B cell (primary cell): ENCODE results near the gene GRPEL1. TPM values are rescaled to one million over a fixed set of nuclear protein-coding genes. Genes with fewer than 3 reads are reported as not detected.

ENCODE experiments used
- ATAC-seq: fragments of 200-7000 bp; cut with Tn5 transposase; one replicate; pipeline ENCODE4 v1.10.0; 2021; ENCODE audit warnings: low read depth, mild to moderate bottlenecking, moderate number of reproducible peaks, moderate library complexity
- CTCF ChIA-PET: fragments of 350-600 bp; sonication (Branson Sonifier 250); formaldehyde crosslinking; loops from one replicate; lab custom pipeline; 2021; ENCODE audit warnings: antibody characterized with exemption, inconsistent platforms; lab: Charles Lee
- POLR2A ChIA-PET: fragments of 350-600 bp; sonication (Branson Sonifier 250); formaldehyde crosslinking; loops from one replicate; lab custom pipeline; 2021; ENCODE audit warnings: antibody characterized with exemption; lab: Charles Lee
- DNase-seq: peaks from one replicate; pipeline ENCODE4 v3.0.0; 2013
- H2AFZ ChIP-seq: 2 replicates; pipeline ENCODE4 v1.6.1; 2012; ENCODE audit warnings: mild to moderate bottlenecking, low read depth, low read length; ENCODE audit not compliant: insufficient read depth, poor library complexity, severe bottlenecking
- H3K27ac ChIP-seq, 2 donors: 1 replicate in 1 of 2; 2 replicates in 1 of 2; pipeline ENCODE4 v1.5.1; 2012 to 2013; ENCODE audit warnings: low read length in 2 of 2, mild to moderate bottlenecking in 2 of 2, moderate library complexity in 1 of 2
- H3K27me3 ChIP-seq, 4 experiments: fragments of 200-600 bp in 1 of 4; sonication (generic) in 1 of 4; replicated peaks in 1 of 4; 1 replicate in 2 of 4; 2 replicates in 2 of 4; pipeline versions ENCODE4 v1.6.1 to v1.7.0; 2013 to 2016; ENCODE audit warnings: low read length in 3 of 4, mild to moderate bottlenecking in 2 of 4, mixed read lengths in 1 of 4, moderate library complexity in 1 of 4; ENCODE audit not compliant: insufficient read depth in 4 of 4, control insufficient read depth in 3 of 4; ENCODE audit errors: control extremely low read depth in 1 of 4
- H3K36me3 ChIP-seq, 2 experiments: replicated peaks in 1 of 2; 1 replicate in 1 of 2; 2 replicates in 1 of 2; pipeline versions ENCODE4 v1.6.1 to v1.7.1; 2013; ENCODE audit warnings: low read length in 1 of 2; ENCODE audit not compliant: insufficient read depth in 2 of 2, control insufficient read depth in 1 of 2; ENCODE audit errors: control extremely low read depth in 1 of 2, extremely low read depth in 1 of 2
- H3K4me1 ChIP-seq, 2 donors: fragments of 200-600 bp in 1 of 2; sonication (generic) in 1 of 2; 1 replicate in 1 of 2; 2 replicates in 1 of 2; pipeline versions ENCODE4 v1.5.1 to v1.6.1; 2013 to 2017; ENCODE audit warnings: low read length in 2 of 2; ENCODE audit not compliant: control insufficient read depth in 2 of 2, insufficient read depth in 2 of 2
- H3K4me2 ChIP-seq: replicated peaks from 2 replicates; pipeline ENCODE3; 2012; ENCODE audit warnings: mild to moderate bottlenecking, low read depth, low read length; ENCODE audit not compliant: poor library complexity, severe bottlenecking
- H3K4me3 ChIP-seq, 5 experiments: fragments of 200-600 bp in 1 of 5; sonication (generic) in 1 of 5; 1 replicate in 3 of 5; 2 replicates in 2 of 5; pipeline versions ENCODE4 v1.5.1 to v1.7.0; 2011 to 2016; ENCODE audit warnings: low read length in 4 of 5, mild to moderate bottlenecking in 4 of 5, low read depth in 2 of 5, control low read depth in 1 of 5, moderate library complexity in 1 of 5; ENCODE audit not compliant: insufficient read depth in 1 of 5; ENCODE audit errors: control extremely low read depth in 1 of 5, extremely low read depth in 1 of 5
- H3K79me2 ChIP-seq: fragments of 200-600 bp; sonication (generic); one replicate; pipeline ENCODE4 v1.6.0; 2016; ENCODE audit warnings: low read length; ENCODE audit not compliant: control insufficient read depth, insufficient read depth
- H3K9ac ChIP-seq: fragments of 200-600 bp; sonication (generic); 2 replicates; pipeline ENCODE4 v1.6.1; 2017; ENCODE audit warnings: mild to moderate bottlenecking, low read length, moderate library complexity
- H3K9me3 ChIP-seq, 3 donors: one replicate each; pipeline versions ENCODE4 v1.6.1 to v1.7.1; 2013; ENCODE audit warnings: low read length in 2 of 3; ENCODE audit not compliant: control insufficient read depth in 2 of 3, insufficient read depth in 1 of 3; ENCODE audit errors: control extremely low read depth in 1 of 3
- H4K20me1 ChIP-seq: 2 replicates; pipeline ENCODE4 v1.6.0; 2012; ENCODE audit warnings: mild to moderate bottlenecking, low read length; ENCODE audit not compliant: insufficient read depth, control insufficient read depth, poor library complexity, severe bottlenecking
- H3K27ac Mint-ChIP-seq: one replicate; pipeline ENCODE4 v1.8.0; 2021; ENCODE audit warnings: mixed read lengths
- H3K27me3 Mint-ChIP-seq: one replicate; pipeline ENCODE4 v1.8.0; 2021; ENCODE audit warnings: mixed read lengths
- H3K4me1 Mint-ChIP-seq: one replicate; pipeline ENCODE4 v1.8.0; 2021; ENCODE audit warnings: mixed read lengths
- H3K4me3 Mint-ChIP-seq: one replicate; pipeline ENCODE4 v1.8.0; 2021; ENCODE audit warnings: mixed read lengths
- H3K9me3 Mint-ChIP-seq: one replicate; pipeline ENCODE4 v1.8.0; 2022; ENCODE audit warnings: mixed read lengths; ENCODE audit not compliant: insufficient read depth
- CTCF ChIP-seq: fragments of 200-600 bp; IDR thresholded peaks from one replicate; pipeline ENCODE4 v1.8.0; 2022; ENCODE audit warnings: antibody characterized with exemption, mild to moderate bottlenecking
- EZH2 ChIP-seq: IDR thresholded peaks from 2 replicates; pipeline ENCODE4 v1.6.1; 2012; ENCODE audit warnings: borderline replicate concordance, low read depth, mild to moderate bottlenecking, moderate library complexity, low read length; ENCODE audit not compliant: insufficient read depth, poor library complexity, severe bottlenecking
- WGBS: methylation state at CpG from one replicate; pipeline ENCODE4 v1.1.5; 2013; ENCODE audit warnings: missing lambda C conversion rate; ENCODE audit not compliant: insufficient coverage; 5-methylcytosine and 5-hydroxymethylcytosine counted together
- intact Hi-C: fragments of 100-400 bp; cut with micrococcal nuclease; formaldehyde crosslinking; loops from one replicate; pipeline ENCODE4 v1.10.0; 2022
- polyA plus RNA-seq: library from polyadenylated mRNA; depleted of rRNA; stranded (reverse); fragments of >200 nt; gene quantifications from 2 replicates; pipeline ENCODE4 v1.2.3, GENCODE V29; 2012
- total RNA-seq, 2 donors: library from RNA; stranded (reverse); fragments of 120-200 nt in 1 of 2; gene quantifications; 1 replicate in 1 of 2; 2 replicates in 1 of 2; pipeline versions ENCODE4 v1.2.3 to v1.2.4, GENCODE V29; 2013 to 2022

GRPEL1 gene
- total and polyA plus RNA-seq, 2 donors (not counting 1 experiment from before 2014, with no cell fraction given), result 15.0 to 26.0 TPM

DNA sequence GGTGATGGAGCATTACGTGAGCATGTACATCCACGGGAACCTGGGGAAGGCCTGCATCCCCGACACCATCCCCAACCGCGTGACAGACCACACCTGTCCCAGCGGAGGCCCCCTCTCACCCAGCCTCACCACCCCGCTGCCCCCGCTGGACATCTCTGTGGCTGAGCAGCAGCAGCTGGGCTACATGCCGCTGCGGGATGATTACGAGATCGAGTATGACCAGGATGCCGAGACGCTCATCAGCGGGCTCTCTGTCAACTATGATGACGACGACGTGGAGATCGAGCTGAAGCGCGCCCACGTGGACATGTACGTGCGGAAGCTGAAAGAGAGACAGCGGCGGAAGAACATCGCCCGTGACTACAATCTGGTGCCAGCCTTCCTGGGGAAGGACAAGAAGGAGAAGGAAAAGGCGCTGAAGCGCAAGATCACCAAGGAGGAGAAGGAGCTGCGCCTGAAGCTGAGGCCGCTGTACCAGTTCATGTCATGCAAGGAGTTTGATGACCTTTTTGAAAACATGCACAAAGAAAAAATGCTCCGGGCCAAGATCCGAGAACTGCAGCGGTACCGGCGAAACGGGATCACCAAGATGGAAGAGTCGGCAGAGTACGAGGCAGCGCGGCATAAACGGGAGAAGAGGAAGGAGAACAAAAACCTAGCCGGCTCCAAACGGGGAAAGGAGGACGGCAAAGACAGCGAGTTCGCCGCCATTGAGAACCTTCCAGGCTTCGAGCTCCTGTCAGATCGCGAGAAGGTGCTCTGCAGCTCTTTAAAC lies 13.6 kb downstream of the GRPEL1 start:
- no peak for TF ChIP-seq EZH2
- Mint-ChIP-seq H3K27ac (no peak overlapping the region), H3K4me3 (no peak overlapping the region), H3K4me1 (peaks cover 24% of the 10 kb centered on the region), H3K9me3 (no peaks in the 10 kb centered on the region), H3K27me3 (no peaks in the 10 kb centered on the region)
- Histone ChIP-seq H3K4me2 (no peak overlapping the region), H2AFZ (no peak overlapping the region), H3K4me1 (peaks cover 0 to 13% of the 10 kb centered on the region in 2 donors), H3K79me2 (peaks cover 69% of the 10 kb centered on the region), H3K27me3 (no peaks in the 10 kb centered on the region), H3K4me3 (no peak overlapping the region), H3K36me3 (peaks cover 1 to 56% of the 10 kb centered on the region in 2 experiments), H4K20me1 (peaks cover 85% of the 10 kb centered on the region), H3K9me3 (no peaks in the 10 kb centered on the region), H3K9ac (no peak overlapping the region), H3K27ac (no peak overlapping the region)
- ATAC-seq (no peak), DNase-seq (no peak)
- POLR2A ChIA-PET, result no interaction called here
- CTCF ChIA-PET, result interaction anchor here (1.1 kb wide), 1 partner anchor 17 kb away, joined by 6 read pairs; no protein-coding TSS in a partner anchor
- 97% methylated on average over 50 of the region's 52 CpGs for WGBS
- intact Hi-C loops, result no loop called here

DNA sequence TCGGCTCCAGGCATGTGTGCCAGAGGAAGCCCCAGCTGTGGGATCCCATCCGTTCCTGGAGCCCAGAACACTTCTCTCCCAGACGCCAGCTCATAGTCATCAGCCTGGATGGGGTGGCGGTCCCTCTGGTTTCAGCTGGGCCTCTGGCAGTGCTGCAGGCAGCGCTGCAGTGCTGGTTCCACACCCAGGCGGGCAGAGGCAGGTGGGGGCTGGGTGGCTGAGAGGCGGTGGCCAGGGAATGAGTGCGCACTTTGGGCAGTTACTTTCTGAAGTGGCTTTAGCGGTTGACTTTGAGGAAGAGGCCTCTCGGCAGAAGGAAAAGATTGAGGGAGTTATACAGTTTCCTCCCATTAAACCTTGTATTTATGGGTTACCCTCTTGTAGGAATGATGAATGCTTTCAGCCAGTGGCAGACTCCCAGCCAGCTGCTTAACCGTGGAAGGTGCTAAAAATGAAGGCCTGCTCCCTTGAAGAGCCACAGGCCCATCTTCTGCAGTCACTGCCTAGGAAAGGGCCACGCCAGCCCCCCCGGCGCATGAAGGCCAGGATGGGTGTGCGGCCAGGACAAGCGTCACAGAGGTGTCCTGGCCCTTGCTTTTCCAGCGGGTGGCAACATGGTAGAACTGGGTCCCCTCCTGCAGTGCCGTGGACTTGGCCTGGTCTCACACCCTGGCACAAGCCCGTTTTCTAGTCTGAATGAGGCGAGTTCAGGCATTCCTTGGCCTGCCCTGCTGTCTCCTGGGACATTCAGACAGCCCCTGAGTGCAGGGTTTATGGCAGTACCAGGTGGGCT lies 14.7 kb downstream of the GRPEL1 start:
- 72% methylated on average over 15 of the region's 20 CpGs for WGBS
- no peaks in the 10 kb centered on the region for H3K9me3 ChIP-seq
- no peak overlapping the region for H3K9ac ChIP-seq
- Mint-ChIP-seq H3K27me3 (no peaks in the 10 kb centered on the region), H3K9me3 (no peaks in the 10 kb centered on the region), H3K27ac (no peak overlapping the region), H3K4me1 (peaks cover 21% of the 10 kb centered on the region), H3K4me3 (no peak overlapping the region)
- POLR2A ChIA-PET, result no interaction called here
- H3K4me1 ChIP-seq, result peaks cover 0 to 7% of the 10 kb centered on the region in 2 donors
- peak overlapping the region; percentile 14 for H3K4me2 ChIP-seq
- intact Hi-C loops, result no loop called here
- peaks cover 86% of the 10 kb centered on the region for H4K20me1 ChIP-seq
- CTCF ChIA-PET, result interaction anchor here (1.1 kb wide), 1 partner anchor 10 kb away, joined by 3 read pairs; no protein-coding TSS in a partner anchor
- H3K27me3 ChIP-seq, result no peaks in the 10 kb centered on the region
- TF ChIP-seq EZH2 (no peak), CTCF (no peak)
- ATAC-seq, result no peak
- peaks cover 81% of the 10 kb centered on the region for H3K79me2 ChIP-seq
- peak overlapping the region in 1 of 2 donors; percentile 31 for H3K27ac ChIP-seq
- H2AFZ ChIP-seq, result no peak overlapping the region
- no peak overlapping the region for H3K4me3 ChIP-seq
- peaks cover 1 to 56% of the 10 kb centered on the region in 2 experiments for H3K36me3 ChIP-seq
- no peak for DNase-seq
